ENCODE data around the gene CCDC149.

Gene CCDC149

GRCh38 chr4:24921491-24921890 is 8.6 kb upstream of the CCDC149 start:
- Histone ChIP-seq H3K27me3 (ENCODE audit: low read length) (no peaks in the 10 kb centered on the region), H3F3A (ENCODE audit: insufficient read depth) (no peaks in the 10 kb centered on the region), H3K4me2 (ENCODE audit: low read depth, low read length, poor library complexity, severe bottlenecking) (no peak overlapping the region), H3K9ac (ENCODE audit: low read length) (no peak overlapping the region), H4K20me1 (ENCODE audit: low read depth, low read length) (no peaks in the 10 kb centered on the region), H3K27ac (ENCODE audit: low read depth, low read length) (no peak overlapping the region), H3K9me3 (ENCODE audit: insufficient read depth, low read length) (no peaks in the 10 kb centered on the region), H2AFZ (ENCODE audit: low read depth, low read length, severe bottlenecking) (no peak overlapping the region), H3K36me3 (ENCODE audit: low read length) (no peaks in the 10 kb centered on the region), H3K79me2 (ENCODE audit: insufficient read depth, low read length) (no peaks in the 10 kb centered on the region), H3K4me3 (ENCODE audit: insufficient read depth, low read length, poor library complexity, severe bottlenecking) (no peak overlapping the region), H3K9me2 (replicated peaks; ENCODE audit: insufficient read depth, low read length) (no peaks in the 10 kb centered on the region)
- TF ChIP-seq CTCF (IDR thresholded peaks at IDR 0.05; ENCODE audit: insufficient read depth, low read length, poor library complexity, severe bottlenecking) (no peak), EZH2phosphoT487 (conservative IDR thresholded peaks at IDR 0.05; ENCODE audit: low read length) (no peak)

GRCh38 chr4:24920008-24920407 is 7.2 kb upstream of the CCDC149 start:
- TF ChIP-seq EZH2phosphoT487 (conservative IDR thresholded peaks at IDR 0.05; ENCODE audit: low read length) (no peak), CTCF (IDR thresholded peaks at IDR 0.05; ENCODE audit: insufficient read depth, low read length, poor library complexity, severe bottlenecking) (no peak)
- H3K27me3 ChIP-seq (ENCODE audit: low read length): no peaks in the 10 kb centered on the region
- H3K4me2 ChIP-seq (ENCODE audit: low read depth, low read length, poor library complexity, severe bottlenecking): no peak overlapping the region
- H3K9me2 ChIP-seq (replicated peaks; ENCODE audit: insufficient read depth, low read length): no peaks in the 10 kb centered on the region
- no peaks in the 10 kb centered on the region for H3F3A ChIP-seq (ENCODE audit: insufficient read depth)
- H4K20me1 ChIP-seq (ENCODE audit: low read depth, low read length): no peaks in the 10 kb centered on the region
- H3K9me3 ChIP-seq (ENCODE audit: insufficient read depth, low read length): no peaks in the 10 kb centered on the region
- H3K27ac ChIP-seq (ENCODE audit: low read depth, low read length): no peak overlapping the region
- no peaks in the 10 kb centered on the region for H3K36me3 ChIP-seq (ENCODE audit: low read length)
- H2AFZ ChIP-seq (ENCODE audit: low read depth, low read length, severe bottlenecking): no peak overlapping the region
- no peak overlapping the region for H3K9ac ChIP-seq (ENCODE audit: low read length)
- H3K79me2 ChIP-seq (ENCODE audit: insufficient read depth, low read length): no peaks in the 10 kb centered on the region
- H3K4me3 ChIP-seq (ENCODE audit: insufficient read depth, low read length, poor library complexity, severe bottlenecking): no peak overlapping the region

DNA sequence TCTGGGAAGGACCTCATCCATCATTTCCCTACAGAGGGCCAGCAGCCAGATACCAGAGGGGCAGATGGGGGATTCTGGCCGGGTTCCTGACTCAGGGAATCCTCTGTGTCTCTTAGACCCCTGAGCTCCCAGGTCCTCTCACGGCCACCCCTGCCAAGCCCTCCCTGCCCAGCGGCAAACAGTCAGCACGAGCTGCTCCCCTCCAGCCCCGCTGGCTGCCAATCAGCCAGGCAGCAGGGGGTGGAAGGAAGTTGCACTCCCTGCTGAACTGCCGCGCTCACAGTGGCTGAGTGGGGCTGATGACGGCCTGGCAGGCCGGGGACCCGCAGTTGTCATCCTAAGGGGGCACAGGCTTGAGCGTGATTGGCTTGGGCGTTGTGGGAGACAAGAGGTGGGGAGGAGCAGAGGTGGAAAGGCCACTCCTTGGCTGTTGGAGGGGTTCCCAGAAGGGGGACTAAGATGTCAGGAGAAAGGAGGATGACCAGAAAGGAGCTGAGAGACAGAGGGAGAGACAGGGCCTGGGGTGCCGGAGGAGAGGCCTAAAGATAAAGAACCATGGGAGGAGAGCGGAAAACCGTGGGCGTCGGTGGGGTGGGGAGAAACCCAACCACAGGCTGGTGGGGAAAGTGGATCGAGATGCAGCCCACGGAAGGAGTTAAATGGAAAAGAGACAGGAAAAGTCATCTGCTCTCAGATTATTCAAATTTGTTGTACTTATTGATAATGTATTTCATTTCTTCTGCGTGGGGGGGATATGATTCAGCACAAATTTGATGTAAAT is 4.4 kb upstream of the CCDC149 start:
- no peaks in the 10 kb centered on the region for H4K20me1 ChIP-seq (ENCODE audit: low read depth, low read length)
- no peaks in the 10 kb centered on the region for H3K36me3 ChIP-seq (ENCODE audit: low read length)
- no peak overlapping the region for H3K27ac ChIP-seq (ENCODE audit: low read depth, low read length)
- H3K79me2 ChIP-seq (ENCODE audit: insufficient read depth, low read length): no peaks in the 10 kb centered on the region
- H3F3A ChIP-seq (ENCODE audit: insufficient read depth): no peaks in the 10 kb centered on the region
- no peaks in the 10 kb centered on the region for H3K9me2 ChIP-seq (replicated peaks; ENCODE audit: insufficient read depth, low read length)
- no peak overlapping the region for H3K9ac ChIP-seq (ENCODE audit: low read length)
- no peaks in the 10 kb centered on the region for H3K27me3 ChIP-seq (ENCODE audit: low read length)
- H3K4me2 ChIP-seq (ENCODE audit: low read depth, low read length, poor library complexity, severe bottlenecking): no peak overlapping the region
- no peaks in the 10 kb centered on the region; the same call in 1 of the 2 replicates for H3K9me3 ChIP-seq (ENCODE audit: insufficient read depth, low read length)
- TF ChIP-seq EZH2phosphoT487 (conservative IDR thresholded peaks at IDR 0.05; ENCODE audit: low read length) (no peak), CTCF (IDR thresholded peaks at IDR 0.05; ENCODE audit: insufficient read depth, low read length, poor library complexity, severe bottlenecking) (no peak)
- no peak overlapping the region for H2AFZ ChIP-seq (ENCODE audit: low read depth, low read length, severe bottlenecking)
- H3K4me3 ChIP-seq (ENCODE audit: insufficient read depth, low read length, poor library complexity, severe bottlenecking): no peak overlapping the region

All from SU-DHL-6 (cell line).